ENCODE data around the gene CGGBP1.

CGGBP1 gene, protein sequence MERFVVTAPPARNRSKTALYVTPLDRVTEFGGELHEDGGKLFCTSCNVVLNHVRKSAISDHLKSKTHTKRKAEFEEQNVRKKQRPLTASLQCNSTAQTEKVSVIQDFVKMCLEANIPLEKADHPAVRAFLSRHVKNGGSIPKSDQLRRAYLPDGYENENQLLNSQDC
- total RNA-seq: 58.7 to 137 (median 94.7) reads per million in 17 experiments

DNA sequence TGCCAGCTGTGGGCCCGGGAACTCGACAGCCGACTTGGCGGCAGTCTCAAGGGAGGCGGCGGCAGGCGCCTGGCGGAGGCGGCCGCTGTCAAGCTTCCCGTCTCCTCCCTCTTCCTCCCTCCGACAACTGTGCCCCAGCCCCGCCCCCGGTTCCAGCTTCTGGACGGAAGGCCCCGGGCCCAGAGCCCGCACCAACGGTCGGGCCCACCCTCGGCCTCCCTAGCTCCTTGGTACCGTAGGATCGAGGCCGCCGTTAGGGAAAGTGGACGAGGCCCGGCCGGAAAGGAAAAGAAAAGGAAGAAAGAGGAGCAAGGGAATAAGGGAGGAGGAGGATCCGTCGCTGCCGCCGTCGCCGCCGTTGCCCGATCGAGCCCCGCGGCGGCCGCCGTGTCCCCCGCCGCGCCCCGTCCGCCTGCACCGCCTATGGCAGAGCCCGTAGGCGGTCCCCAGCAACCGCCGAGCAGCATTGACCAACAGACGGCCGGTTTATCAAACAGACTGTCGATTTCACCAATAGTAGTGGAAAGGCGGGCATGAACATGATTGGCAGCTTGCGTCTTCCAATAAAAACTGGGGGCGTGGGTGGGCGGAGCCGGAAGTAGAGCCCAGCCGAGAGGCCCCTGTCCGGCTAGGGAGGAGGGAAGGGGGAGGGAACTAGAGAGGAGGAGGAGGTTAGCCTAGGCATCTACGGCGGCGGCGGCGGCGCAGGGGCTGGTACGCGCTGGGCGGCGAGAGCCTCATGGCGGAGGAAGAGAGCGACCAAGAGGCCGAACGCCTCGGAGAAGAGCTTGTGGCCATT is at the start of gene CGGBP1, which contains the start of gene ZNF654:
TSS of gene CGGBP1 (minus strand) at position 425 of the 799 bp plus-strand sequence. CDS start 3,029 bp downstream, outside the sequence.
TSS of gene ZNF654 (plus strand) at position 675 of the 799 bp plus-strand sequence. CDS start at position 740, 65 bp downstream.
- DNase-seq: peak; percentile 99 to 100 (median 99)

DNA sequence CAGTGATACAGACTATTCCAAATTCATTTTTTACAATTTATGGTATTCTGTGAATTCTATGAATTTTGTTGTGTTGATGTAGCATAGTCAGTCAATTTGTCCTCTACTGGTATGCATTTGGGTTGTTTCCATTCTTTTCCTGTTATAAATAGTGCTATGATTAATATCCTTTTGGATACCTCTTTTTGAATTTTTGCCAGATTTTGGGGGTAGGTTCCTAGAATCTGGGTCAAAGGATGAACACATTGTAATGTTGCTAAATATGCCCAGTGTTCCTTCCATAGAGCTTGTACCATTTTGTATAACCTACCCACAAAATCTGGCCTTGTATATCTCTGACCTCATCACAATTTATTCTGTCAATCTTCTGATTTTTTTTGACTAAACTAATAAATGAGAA is 46.5 kb upstream of the CGGBP1 start:
- no peak for DNase-seq

DNA sequence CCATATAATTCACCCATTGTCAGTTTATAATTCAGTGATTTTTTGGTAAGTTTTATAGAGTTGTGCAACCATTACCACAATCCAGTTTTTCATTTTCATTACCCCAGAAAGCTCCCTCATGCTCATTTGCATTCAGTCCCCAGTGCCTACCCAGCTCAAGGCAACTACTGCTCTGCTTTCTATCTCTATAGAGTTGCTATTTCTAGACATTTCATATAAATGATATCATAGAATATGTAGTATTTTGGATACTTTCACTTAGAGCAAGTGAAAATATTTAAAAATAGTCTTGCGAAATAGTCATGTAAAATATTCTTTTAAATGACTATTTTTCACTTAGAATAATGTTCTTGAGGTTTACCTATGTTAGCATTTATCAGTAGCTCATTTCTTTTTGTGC is 42.3 kb upstream of the CGGBP1 start:
- no peak for DNase-seq

DNA sequence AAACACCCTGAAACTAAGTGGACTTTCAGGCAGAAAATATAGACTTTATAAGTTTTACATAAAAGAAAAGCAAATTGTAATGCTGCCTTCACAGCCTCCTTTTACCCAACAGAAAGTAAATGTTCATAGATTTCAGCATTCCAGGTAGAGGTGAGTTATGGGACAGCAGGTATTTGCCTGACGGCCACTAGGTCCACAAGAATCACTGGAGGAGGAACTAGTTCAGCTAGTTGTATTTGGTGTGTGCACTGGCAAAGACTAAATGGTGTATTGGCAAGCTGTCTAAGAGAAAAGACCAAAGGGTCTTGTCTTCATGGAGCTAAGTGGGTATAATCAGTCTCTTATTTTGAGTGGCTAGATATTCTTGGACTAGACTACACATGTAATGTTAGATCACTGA is 34.5 kb upstream of the CGGBP1 start:
- no peak for DNase-seq

DNA sequence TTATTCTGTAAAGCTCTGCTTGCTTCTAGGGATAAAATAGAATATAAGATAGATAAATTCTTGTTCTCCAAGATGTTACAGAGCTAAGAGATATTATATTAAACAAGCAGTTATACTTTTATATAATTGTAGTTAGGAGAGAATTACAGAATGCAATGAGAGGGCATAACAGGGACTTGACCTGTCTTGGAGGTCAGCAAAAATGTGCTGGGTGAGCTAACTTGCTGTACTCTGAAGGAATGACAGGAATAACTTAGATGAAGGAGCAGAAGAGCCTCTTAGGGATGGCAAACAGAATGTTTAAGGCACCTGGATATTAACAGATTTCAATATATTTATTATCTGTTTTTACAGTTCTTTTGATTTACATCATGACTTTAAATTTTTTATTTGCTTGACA is 33.5 kb upstream of the CGGBP1 start:
- DNase-seq: no peak

DNA sequence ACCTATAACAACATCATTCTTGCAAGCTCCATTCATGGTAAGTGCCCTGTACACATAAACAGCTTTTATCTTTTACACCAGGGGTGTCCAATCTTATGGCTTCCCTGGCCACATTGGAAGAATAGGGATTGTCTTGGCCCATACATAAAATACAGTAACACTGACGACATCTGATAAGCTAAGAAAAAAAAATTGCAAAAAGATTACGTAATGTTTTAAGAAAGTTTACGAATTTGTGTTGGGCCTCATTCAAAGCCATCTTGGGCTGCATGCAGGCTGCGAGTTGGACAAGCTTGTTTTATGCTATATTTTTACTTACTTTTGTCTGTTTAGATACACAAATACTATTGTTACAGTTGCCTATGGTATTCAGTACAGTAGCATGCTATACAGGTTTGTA is 31.9 kb upstream of the CGGBP1 start:
- no peak for DNase-seq

DNA sequence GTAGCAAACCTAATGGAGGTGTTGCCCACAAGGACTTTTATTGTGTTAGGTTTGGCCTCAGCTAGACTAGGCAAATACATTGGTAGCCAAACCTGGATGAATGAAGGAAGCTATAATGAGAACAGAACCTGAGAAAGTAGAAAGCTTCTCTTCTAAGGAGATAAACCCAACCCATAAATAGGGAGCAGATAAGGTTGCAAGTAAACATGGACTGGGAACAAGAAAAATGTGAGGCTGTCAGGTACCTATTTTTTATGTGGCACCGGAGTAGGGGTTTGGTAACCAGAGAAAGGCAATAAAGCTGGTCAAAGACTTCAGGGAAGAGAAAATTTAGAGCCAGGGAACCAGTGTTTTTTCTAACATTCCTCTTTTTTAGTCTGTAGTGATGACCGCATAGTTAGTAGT is 25.3 kb upstream of the CGGBP1 start:
- DNase-seq: no peak

DNA sequence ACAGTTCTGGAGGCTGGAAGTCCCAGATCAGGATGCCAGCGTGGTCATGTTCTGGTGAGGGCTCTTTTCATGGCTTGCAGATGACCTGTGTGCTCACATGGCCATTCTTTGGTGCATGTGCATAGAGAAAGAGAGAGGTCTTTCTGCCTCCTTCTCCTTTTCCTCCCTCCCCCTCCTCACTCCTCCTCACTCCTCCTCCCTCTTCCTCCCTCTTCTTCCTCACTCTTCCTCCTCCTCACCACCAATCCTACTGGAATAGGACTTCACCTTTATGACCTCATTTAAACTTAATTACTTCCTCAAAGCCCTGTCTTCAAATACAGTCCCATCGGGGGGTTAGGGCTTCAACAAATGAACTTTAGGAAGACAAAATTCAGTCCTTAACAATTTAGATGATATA is 24.0 kb upstream of the CGGBP1 start:
- no peak for DNase-seq

DNA sequence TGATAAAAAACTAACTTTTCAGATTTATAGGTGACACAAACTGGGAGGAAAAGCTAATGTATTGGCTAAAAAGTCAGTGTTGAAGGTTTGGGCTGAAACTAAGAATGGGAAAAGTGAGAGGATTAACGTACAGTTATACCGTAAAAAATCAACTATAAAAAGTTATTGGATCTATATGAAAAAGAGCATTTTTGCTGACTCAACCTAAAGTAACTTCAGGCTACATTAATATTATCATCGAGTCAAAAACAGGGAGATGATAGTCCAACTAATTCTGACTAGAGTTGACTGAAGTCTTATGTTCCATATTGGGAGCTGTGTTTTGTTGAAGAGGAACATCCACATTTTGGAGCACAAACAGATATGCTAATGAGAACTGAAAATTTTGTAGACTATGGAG is 20.1 kb upstream of the CGGBP1 start:
- DNase-seq: no peak

DNA sequence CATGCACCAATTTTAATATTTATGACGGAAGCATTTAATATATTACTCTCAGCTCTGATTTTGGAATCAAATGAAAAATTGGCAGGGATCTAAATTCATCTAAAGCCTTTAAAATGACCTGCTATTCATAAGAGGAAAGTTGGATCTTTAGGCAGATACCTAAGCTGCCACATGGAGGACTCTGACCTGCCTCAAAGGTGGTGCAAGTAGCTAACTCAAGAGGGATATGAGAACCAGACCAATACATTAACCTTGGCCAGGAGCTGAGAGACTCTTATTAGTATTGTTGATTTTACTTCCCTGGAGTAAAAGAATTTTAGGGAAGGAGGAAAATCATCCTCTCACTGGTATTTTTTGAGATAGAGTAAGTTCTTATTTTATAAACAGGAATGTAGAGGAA is 17.9 kb upstream of the CGGBP1 start:
- no peak for DNase-seq

DNA sequence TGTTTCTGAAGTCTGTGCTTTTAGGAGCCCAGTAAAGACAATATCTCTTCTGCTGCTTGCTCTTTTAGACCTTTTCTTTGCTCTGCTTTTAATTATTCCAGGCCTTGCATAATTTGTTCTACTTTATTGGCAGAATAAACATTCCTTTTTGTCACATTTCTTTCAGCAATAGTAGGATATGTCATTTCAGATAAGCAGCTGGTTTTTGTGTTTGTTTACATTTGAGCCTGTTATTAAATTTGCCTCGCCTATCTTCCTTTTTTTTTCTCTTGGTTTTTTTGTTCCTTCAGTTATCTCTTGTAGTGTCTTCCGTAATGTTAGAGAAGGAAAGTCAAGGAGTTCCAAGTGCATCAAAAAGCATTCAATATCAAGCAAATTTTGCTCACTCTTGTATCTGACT is 16.7 kb upstream of the CGGBP1 start:
- DNase-seq: no peak

DNA sequence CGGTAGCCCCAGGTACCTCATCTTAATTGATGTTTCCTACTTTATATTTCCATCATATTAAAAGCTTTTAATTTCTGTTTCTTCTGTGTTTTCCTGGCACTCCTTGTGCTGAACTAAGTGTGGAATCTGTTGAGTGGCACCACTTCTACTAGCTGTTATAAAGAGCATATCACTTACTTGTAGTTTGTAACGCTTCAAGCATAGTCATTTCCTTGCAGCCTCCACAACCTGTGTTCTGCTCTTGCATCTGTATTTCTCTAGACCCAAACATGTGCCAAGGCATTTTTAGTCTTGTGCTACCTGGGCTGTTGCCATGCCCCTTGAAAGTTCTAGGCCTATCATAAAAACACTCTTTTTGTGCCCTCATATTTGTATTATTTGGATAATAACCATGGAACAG is 16.3 kb upstream of the CGGBP1 start:
- no peak for DNase-seq

DNA sequence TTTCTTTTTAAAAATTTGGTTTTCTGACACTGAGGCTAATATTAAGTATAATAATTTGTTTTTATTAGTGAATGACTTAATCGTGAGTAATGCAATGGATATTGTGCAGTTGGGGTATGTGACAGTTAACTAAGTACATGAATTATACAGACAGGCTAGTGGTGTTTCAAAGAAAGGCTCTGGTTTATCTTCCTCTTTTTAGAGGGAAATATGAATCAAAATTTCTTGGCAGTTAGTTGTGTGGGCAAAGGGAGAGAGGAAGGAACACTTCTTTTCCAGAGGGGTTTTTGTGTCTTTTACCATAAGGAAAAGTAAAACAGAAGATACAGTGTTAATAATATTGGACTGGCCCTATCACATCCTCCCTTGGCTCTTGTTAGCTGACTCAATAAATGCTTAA is 2.9 kb upstream of the CGGBP1 start:
- peak in 3 of 4 experiments; percentile 17 to 71 (median 67) for DNase-seq

DNA sequence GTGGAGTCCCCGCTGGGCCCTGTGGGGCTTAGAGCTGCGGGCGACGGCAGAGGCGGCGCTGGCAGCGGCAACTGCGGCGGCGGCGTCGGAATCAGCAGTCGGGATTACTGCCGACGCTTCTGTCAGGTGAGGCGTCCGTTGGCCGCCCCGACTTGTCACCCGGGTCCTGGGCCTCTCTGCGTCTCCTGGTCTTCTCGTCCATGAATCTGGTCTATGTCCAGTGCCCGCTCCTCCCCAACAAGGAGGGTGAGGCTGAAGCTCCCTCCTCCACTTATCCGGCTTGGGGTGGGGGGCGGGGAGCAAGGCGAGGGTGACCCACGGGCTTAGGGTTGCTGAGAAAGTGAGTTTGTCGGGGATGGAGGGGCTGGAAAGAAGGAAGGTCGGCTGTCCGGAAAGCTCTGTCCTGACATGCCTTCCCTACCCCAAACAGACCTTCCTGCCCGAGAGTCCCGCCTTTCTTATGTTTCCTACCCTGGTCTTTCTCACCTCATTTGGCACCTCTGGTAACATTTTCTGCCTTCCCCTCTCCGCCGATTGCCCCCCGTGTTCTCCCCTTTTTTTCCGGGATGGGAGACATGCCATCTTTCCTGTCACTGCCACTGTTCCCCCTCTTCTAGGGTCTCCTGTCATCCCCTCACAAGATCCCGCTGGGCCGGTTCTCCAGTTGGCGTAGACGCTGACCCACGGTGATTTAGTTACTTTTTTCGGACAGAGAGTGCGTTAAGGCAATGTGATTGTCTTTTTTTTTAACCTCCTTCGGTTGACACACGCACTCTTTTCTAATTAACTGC is 770 bp upstream of the CGGBP1 start:
- peak in 2 of 4 experiments; percentile 8 to 25 for DNase-seq

DNA sequence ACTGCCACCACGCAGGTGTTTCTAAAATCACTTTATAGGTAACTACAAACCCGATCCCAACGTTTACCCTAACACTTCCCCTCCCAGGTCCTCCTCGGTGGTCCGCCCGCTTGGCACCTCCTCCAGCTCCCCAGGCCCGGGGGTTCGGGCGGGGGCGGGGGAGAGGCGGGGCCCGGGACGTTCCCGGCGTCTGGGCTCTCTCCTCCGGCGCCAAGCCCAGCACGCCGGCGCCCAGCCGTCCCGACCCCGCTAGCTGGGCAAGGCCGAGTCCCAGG is 562 bp downstream of the CGGBP1 start:
- DNase-seq: no peak

DNA sequence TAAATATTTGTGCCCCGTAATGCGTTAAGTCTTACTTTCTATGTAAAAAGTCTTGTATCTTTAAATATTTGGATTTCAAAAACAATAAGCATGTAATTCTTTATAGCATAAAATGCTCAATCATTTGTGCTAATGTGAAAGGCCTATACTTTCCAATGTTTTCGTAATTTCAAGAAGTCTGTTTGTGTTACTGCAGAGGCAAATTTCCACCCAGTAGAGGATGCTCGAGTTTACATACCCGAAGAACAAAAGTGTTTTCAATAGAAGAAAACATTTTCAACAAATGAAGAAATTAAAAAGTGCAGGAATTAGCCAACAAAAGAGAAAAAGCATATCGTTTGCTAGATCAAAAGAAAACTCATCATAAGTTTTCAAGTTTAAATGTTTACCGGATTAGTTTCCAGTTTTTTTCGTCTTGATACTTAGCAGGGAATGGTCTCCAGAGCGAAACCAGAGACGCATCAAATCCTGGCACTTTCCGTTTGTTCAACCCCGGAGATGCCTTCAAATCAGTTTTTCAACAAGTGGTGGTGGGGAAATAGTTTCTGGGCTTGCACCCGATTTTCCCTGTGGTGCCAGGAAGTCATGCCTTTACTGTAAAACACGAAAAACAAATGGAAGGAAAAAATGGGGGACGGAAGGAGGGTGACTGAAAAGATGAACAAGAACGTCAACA is 1.0 kb downstream of the CGGBP1 start:
- DNase-seq: peak in 1 of 4 experiments; percentile 5

DNA sequence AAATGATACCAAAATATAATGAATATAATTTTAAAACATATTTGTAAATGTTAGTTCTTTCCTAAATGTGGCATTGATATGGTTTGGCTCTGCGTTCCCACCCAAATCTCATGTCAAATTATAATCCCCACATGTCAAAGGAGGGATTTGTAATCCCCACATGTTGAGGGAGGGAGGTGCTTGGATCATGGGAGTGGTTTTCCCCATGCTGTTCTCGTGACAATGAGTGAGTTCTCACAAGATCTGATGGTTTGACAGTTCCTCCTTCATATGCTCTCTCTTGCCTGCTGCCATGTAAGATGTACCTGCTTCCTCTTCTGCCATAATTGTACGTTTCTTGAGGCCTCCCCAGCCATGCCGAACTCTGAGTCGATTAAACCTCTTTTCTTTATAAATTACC is 12.0 kb downstream of the CGGBP1 start:
- DNase-seq: peak in 3 of 4 experiments; percentile 13 to 41 (median 38)

DNA sequence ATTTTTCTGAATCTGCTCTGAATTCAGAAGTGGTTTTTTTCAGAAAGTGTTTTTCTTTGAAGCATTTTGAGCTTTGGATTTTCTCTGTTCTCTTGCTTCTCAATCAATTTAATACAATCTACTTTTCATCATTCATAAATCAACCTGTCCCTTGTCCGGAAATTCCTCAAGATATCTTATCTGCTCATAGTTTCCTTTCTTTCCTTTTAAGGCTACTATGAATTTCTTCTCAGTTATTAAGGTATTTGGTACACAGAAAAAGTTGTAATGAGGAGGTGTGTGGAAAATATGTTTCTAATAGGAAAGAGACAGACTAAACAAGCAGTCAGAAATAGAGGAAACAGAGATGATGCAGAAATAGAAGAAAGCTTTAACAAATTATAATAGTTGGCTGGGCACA is 14.4 kb downstream of the CGGBP1 start:
- no peak for DNase-seq

DNA sequence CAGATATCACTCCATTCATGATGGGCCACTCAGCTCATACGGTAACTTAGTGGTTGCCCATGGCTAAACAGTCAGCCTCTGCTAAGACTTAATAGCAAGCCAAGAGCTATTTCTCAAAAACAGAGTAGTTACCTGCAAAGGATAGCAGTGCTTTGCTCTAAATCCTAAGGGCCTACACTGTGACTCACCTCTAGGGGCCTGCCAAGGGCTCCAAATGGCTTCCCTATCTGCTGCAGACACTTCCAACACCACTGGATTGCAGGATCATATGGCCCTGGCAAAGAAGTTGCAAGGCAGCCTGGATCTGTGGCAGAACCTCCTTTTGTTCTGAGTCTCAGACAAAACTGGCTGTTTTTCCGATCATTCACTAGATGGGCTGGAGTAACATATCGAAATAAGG is 17.8 kb downstream of the CGGBP1 start:
- DNase-seq: no peak

DNA sequence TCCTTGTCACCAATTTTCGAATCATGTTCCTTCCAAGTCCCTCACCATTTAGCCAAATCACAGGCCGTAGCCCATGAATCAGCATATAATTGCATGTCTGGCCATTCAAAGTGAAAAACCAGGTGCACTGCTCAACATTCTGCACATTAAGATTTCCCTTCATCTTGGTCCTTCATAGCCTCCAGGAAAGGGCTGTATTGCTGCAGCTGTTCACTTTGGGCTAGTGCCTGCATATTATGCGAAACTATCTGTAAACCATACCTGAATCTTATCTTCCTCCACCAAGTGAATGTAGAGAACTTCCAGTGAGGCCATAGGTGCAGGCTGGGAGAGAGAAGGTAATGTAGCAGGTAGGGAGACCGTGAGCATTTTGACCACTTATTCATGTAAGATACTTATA is 18.3 kb downstream of the CGGBP1 start:
- DNase-seq: no peak

DNA sequence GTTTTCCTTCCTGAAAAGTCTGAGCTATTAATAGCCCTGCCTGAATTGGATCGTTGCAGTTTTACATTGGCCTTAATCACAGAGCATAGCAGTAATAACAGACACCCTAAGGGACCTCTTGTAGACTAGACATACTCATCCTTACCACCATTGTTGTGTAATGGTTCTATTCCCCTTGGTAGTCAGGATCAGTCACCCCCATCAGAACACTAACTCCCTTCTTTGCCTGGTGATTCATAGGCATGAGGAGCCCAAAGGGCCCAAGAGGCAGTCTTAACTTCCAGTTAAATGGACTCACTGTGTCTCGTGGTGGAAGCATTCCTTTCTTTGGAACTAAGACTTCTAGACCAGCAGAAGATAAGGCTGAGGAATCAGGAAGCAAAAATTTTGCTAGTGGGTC is 20.2 kb downstream of the CGGBP1 start:
- peak; percentile 47 to 81 (median 58) for DNase-seq

DNA sequence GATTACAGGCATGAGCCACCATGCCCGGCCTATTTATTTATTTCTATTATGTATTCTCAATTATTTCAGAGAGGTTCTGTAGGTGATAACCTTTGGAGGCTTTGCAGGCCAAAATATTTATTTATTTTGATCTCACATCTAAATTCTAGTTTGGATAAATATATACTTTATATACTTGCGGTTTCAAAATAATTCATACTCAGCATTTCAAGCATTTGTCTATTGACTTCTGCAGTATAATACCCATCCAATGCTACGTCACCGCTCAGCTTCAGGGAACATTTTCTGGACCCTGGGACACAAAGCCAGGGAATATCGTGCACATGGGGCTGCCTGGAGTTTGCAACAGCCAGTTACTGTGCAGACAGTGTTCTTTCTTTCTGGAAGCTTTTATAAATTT is 22.6 kb downstream of the CGGBP1 start:
- DNase-seq: no peak
